GM18519 (cell line): Measurements from ENCODE around the gene FBF1.
"Not testable (repeated sequence)": the region's sequence is repeated elsewhere in the genome, so short reads cannot be mapped to it uniquely, and the experiment has no call there.

Experiments
- ATAC-seq: cut with Tn5 transposase; IDR thresholded peaks from one replicate; pipeline ENCODE4 v1.9.1; 2021; ENCODE audit warnings: mild to moderate bottlenecking, moderate library complexity; ENCODE audit not compliant: unreplicated experiment, low FRiP score

FBF1 gene, protein sequence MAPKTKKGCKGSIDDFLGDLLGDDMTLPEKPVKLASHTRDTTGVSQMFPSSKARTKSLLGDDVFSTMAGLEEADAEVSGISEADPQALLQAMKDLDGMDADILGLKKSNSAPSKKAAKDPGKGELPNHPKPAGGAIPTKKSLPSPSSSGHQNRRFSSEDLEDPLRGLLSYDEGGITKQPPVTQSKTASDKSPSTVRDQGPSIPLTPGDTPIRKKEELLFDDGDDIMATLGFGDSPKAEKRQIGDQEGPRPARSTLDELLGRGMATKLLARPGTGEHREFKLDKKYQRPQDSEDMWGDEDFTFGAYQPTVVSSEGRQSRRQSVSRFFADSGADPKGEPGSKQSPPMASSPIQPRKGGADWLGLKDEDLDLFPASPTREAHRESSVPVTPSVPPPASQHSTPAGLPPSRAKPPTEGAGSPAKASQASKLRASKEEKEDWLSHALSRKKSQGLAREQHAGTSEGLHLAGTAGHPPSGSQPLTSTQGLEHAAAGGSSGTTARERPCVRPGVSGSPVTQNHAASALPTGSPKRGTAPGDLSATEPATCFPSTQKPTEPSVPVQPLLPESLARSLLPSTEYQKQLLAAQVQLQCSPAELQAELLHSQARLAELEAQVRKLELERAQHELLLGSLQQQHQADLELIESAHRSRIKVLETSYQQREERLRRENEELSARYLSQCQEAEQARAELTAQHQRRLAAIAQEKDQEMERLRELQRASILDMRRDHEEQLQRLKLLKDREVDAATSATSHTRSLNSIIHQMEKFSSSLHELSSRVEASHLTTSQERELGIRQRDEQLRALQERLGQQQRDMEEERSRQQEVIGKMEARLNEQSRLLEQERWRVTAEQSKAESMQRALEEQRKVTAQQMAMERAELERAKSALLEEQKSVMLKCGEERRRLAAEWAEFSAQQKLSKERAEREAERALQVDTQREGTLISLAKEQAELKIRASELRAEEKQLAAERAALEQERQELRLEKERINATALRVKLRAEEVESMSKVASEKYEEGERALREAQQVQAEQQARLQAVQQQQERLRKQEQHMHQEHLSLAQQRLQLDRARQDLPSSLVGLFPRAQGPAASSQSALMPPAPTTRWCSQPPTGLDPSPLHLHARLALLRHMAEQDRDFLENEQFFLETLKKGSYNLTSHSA

DNA sequence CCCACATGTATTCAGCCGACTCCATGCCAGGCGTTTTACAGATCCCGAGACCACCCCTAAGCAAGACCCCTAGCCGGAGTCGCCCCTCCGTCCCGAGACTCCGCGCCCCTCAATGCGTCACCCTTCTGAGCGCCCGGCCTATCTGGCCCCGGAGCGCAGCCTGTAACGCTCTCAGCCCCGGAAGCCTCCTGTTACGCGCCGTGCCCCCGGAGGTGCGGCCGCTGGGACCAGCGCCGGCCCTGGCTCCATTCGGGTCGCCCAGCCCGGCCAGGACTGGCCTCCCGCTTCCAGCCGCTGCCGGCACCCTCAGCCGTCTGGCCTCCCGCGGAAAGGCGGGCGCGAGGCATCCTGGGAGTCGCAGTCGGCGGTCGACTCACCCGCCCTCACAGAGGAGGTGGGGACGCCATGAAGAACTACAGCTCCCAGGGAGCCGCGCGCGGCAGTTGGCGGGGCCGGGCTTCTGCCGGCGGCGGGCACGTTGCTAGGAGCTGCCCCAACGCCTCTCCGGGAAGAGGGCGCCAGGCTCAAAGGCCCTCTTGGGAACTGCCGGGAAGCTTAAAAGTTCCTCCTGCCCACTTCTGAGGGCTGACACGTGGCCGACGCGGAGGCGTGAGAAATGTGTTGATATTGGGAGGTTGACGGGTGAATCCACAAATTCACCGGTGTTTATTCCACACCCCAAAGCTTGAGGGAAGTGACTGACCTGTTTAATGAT lies at the start of gene FBF1:
TSS of gene FBF1 (minus strand) at position 316 of the 715 bp plus-strand sequence. CDS start 2,893 bp downstream, outside the sequence.
- peak; percentile 82 for ATAC-seq

DNA sequence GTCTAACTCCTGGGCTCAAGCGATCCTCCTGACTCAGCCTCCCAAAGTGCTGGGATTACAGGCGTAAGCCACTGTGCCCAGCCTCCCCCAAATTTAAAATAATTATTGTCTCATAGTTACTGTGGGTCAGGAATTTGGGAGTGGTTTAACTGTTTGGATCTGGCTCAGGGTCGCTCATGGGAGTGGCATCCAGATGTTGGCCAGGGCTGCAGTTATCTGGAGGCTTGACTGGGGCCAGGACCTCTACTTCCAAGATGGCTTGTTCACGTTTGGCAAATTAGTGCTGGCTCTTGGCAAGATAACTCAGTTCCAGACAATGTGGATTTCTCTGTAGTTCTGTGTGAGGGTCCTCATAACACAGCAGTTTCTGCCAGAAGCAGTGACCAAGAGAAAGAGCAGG lies 46.2 kb upstream of the FBF1 start:
- no peak for ATAC-seq

DNA sequence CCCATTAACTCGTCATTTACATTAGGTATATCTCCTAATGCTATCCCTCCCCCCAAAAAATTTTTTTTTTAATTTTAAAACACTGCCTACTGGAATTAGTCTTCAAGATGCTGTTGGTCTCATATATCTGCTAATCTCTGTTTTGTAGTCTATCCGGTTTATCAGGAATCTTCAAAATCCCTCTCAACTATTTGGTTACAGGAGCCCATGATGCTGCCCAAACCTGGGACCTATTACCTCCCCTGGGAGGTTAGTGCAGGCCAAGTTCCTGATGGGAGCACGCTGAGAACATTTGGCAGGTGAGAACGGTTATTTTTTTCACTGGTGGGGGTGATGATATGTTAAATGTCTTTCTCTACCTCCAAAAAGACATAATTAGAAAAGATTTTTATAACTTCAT lies 45.1 kb upstream of the FBF1 start:
- ATAC-seq, result no peak

DNA sequence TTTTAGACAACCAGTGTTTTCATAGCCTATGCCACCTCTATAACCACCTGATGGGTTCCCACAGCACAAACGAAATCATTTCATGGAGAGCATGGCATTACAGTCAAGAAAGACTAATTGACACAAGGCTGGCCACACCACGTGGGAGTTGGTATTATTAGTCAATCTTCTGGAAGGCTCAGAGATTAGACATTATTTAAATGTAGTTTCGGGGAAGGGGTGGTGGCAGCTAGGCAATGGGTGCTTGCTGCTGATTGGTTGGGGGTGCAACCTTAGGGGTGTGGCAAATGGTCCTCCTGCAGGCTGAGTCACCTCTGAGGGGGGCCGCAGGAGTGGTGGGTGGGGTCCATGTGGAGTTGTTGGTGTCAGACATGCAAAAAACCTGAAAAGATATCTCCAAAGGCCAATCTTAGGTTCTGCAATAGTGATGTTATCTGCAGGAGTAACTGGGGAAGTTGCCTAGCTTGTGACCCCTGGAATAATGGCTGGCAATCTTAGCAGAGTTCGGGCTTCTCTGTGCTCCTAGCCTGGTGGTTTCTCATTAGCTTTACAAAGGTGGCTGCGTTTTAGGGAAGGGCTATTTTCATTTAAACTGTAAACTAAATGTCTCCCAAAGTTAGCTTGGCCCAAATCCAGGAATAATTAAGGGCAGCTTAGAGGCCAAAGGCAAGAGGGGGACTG lies 42.8 kb upstream of the FBF1 start:
- no peak for ATAC-seq

DNA sequence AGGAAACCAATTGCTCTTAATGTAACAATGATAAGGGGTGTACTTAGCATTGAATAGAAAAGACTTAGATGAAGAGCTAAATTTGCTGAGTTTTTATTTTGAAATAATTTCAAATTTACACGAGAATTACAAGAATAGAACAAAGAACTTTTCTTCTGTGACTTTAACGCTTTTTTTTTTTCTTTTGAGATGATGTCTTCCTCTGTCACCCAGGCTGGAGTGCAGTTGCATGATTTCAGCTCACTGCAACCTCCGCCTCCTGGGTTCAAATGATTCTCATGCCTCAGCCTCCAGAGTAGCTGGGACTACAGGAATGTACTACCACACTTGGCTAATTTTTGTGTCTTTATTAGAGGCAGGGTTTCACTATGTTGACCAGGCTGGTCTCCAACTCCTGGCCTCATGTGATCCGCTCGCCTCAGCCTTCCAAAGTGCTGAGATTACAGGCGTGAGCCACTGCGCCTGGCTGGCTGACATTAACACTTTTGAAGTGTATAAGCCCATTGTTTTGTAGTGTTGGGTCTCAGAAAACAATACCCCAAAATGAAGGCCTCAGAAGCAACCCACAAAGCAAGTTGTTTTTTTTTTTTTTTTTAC lies 40.3 kb upstream of the FBF1 start:
- ATAC-seq, result no peak

DNA sequence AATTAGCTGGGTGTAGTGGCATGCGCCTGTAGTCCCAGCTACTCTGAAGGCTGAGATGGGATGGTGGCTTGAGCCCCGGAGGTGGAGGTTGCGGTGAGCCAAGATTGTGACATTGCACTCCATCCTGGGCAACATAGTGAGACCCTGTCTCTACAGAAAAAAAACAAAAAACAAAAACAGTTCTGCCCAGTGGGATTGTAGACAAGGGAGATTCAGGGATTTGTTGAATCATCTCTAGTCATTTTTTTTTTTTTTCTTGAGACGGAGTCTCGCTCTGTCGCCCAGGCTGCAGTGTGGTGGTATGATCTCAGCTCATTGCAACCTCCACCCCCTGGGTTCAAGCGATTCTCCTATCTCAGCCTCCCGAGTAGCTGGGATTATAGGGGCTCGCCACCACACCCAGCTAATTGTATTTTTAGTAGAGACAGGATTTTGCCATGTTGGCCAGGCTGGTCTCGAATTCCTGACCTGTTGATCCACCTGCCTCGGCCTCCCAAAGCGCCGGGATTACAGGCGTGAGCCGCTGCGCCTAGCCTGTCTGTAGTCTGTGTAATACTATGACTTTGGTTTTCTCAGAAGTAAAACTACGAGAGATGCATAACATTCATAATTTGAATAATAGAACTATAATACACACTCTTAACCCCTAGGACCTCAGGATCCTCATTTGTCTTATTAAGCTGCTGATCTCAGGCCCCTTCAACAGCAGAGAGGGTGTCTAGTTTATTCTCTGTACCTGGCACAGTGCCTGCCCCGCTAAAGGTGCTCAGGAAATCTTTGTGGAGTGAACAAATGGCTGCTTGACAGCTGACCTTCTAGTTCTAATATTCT lies 39.6 kb upstream of the FBF1 start:
- no peak for ATAC-seq

DNA sequence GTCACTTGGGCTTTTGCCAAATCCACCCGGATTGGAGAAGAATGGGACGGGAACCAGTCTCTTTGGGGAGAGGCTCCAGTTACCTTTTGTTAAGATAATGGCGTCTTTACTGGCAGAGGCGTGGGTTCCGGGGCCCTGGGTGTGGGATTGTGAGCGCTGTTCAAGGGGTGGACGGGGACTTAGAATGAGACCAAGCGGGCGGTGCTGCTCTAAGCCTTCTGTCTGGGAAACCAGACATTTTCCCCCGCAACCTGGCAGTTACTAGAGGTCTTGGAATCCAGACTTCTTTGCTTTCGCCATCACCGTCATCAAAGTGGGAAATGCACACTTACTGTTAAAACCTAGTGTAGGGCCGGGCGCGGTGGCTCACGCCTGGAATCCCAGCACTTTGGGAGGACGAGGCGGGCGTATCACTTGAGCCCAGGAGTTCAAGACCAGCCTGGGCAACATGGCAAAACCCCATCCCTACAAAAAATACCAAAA lies 38.9 kb upstream of the FBF1 start:
- no peak for ATAC-seq

DNA sequence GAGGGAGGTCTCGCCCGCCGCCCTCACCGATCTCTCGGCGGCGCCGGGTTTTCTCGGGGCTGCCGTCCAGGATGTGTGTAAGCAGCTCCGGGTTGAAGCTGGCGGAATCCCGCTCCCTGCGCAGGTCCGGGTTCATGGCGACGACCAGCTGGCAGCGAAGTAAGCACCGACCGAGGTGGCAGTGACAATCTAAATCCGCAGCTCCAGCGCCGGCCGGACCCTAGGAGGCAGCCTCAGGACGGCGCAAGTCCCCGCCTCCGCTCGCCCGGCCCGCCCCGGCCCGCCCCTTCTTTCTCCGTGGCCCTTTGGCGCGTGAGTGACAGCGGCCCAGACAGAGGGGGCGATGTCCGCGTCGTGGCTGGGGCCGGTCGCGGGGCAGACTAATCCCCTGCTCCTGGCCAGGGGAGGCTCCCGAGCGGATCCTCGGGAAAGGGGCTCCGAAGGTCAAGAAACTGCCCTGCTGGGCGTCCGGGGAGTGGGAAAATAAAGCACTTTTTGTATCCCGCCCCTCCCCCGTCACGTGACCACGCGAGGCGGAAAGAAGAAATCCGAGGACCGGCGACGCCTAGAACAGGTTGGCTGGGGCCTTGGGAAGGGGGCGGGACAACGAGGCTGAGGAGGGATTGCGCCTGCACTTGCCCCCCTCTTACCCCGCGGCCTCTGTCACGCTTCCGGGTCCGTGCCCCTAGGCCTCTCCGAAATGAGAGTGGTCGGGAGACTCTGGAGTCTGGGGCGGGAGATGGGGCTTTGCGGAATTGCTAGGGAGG lies 38.3 kb upstream of the FBF1 start, which contains the start of the genes ACOX1 and TEN1:
TSS of gene ACOX1 (minus strand) at position 229 of the 767 bp plus-strand sequence. CDS start at position 136, 93 bp downstream.
TSS of gene TEN1 (plus strand) at position 303 of the 767 bp plus-strand sequence. CDS start 6,953 bp downstream, outside the sequence.
- ATAC-seq, result peak; percentile 71

DNA sequence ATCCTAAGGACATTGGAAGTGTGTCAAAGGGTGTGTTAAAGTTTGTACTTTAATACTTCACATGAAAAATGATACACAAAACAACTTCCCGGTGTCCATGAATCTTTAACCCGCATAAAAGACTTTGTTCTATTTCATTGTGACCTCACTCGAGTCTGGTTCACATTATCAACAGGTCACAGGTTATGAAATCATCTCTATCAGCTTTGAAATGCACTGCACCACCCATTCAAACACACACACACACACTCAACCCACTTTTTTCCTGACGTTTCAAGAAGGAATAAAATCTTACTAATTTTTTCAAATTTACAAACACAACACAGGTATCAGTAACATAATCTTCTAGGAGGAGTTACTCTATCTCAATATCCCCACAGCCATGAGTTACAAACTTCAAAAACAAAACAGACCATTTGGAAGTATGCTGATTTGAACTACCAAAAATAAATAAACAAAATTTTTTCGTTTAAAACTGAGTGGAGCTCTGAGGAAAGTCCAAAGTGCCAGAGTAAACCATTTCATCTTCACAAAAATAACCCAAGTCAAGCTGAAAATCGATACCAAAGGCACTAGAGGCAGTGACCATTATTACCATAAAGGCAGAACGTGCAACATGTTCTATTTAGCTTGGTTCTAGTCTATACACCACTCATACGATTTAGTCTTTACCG lies 35.5 kb upstream of the FBF1 start:
- no peak for ATAC-seq

DNA sequence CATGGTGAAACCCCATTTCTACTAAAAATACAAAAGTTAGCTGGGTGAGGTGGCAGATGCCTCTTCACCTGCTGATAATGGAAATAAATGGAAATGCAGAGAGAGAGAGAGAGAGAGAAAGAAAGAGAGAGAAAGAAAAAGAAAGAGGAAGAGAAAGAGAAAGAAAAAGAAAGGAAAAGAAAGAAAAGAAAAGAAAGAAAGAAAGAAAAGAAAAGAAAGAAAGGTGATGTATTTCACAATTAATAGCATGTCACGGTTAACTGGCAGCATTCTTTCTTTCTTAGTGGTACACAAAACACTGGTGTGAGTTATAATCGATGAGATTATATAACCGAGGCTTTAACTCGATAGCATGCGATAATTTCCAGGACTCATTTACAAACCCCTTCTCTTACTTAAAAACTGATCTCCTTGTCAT lies 34.9 kb upstream of the FBF1 start:
- ATAC-seq, result no peak

DNA sequence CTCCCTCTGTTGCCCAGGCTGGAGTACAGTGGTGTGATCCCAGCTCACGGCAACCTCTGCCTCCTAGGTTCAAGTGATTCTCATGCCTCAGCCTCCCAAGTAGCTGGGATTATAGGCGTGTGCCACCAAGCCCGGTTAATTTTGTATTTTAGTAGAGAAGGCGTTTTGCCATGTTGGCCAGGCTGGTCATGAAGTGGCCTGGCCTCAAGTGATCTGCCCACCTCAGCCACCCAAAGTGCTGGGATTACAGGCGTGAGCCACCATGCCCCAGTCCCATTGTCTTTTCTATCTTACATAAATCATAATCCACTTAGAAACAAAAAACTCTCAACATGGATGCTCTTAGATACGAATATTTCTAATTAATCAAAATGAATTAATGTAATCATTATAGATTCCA lies 34.3 kb upstream of the FBF1 start:
- not testable (repeated sequence) for ATAC-seq

DNA sequence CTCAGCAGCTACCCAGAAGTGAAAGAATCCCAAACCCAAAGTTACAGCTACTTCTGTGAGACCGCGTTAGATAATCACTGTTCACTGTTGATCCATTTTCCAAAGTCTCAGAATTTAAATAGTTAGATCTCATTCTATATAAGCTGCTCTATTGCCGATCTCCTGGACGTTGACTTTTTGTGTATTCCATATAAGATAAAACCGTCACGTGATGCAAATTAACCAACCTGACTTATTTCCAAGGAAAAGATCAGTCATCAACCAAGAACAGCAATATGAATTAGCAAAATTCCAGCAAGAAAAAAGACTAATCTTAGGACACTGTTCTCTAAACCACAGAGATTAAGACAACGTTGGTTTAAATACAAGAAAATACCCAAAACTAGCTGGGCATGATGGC lies 29.8 kb upstream of the FBF1 start:
- ATAC-seq, result no peak

DNA sequence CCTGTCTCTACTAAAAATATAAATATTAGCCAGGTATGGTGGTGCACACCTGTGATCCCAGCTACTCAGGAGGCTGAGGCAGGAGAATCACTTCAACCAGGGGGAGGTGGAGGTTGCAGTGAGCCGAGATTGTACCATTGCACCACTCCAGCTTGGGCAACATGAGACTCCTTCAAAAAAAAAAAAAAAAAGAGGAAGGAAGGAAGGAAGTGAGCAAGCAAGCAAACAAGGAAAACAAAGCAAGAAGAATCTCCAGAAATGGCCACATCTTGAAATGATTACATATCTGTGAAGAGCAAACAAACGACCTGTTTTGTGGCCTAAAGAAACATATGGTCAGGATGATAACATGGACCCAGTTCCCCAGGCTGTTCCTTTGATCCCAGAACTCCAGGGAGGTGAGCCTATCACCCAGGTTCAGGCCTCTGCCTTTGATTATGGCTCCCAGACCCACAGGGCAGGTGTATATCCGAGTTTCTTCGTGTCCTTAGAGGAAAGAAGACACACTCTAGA lies 29.2 kb upstream of the FBF1 start:
- ATAC-seq, result no peak

DNA sequence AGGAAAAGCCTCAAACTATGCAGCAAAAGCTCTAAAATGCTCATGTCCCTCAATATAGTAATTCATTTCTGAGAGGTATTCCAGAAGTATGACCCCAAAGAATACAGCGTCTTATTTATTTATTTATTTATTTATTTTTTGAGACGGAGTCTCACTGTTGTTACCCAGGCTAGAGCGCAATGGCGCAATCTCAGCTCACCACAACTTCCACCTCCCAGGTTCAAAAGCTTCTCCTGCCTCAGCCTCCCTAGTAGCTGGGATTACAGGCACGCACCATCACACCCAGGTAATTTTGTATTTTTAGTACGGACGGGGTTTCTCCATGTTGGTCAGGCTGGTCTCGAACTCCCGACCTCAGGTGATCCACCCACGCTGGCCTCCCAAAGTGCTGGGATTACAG lies 28.2 kb upstream of the FBF1 start:
- not testable (repeated sequence) for ATAC-seq

DNA sequence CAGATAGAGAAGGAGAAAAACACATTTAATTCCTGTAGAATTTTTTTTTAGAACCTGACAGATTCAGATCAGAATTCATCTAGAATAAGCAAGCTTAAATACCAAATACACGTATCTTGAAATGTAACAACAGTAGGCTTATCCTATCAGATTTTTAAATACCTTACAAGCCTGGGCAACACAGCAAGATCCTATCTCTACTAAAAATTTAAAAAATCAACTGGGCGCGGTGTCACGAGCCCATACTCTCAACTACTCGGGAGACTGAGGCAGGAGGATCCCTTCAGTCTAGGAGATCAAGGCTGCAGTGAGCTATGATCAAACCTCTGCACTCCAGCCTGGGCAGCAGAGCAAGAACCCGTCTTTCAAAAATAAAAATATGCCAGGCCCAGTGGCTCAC lies 24.6 kb upstream of the FBF1 start:
- no peak for ATAC-seq

DNA sequence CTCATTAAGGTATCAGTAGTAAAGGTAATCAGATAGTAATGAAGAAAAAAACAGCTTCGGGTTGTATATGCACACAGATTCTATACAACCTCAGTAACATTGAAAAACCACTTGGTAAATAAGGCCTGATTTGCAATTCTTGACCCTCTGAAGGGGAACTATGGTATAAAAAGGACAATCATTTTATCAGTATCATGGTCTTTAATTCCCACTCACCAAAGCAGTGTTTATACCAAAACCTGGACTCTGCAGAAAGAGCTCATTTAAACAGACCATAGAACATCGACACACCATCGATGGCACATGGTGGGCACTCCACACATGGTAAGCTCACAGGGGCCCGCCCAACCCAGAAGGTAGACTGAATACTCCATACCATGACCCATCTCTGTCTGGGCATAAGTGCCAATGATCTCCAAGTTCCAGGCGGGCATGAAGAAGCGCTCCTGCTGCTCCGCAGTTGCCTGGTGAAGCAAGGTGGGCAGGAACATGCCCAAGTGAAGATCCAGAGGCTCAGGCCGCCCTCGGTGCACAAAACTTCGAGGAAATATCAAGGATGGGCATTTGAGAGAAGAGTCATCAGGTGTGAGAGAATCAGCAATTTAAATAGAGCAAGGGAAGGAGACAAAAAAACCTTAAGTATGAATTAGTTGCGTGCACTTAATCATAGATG lies 19.1 kb upstream of the FBF1 start:
- ATAC-seq, result no peak
